ENCODE results near the gene CBFA2T2. TPM values are rescaled to one million over a fixed set of nuclear protein-coding genes. Genes with fewer than 3 reads are reported as not detected.

Gene CBFA2T2
- total and polyA plus RNA-seq, 2 of the 4 experiments (the other 2 are of a cell fraction) = 3.8 to 6.2 TPM

GRCh38 chr20:33551778-33552177 lies 61.9 kb downstream of the CBFA2T2 start:
- dilution Hi-C loops (cut with HindIII; ENCODE audit: low sequenced_read_pairs, unreplicated experiment) = no loop called here

More at GRCh38 chr20:33551778-33552177, 61.9 kb downstream of the CBFA2T2 start:
- CTCF ChIA-PET = no interaction called here
- peak overlapping the region; percentile 30 for H2BK5ac ChIP-seq (ENCODE audit: low read depth, low read length, poor library complexity, severe bottlenecking)
- H3K4me1 ChIP-seq (ENCODE audit: control insufficient read depth, insufficient read depth, low read length) = peaks cover 13% of the 10 kb centered on the region
- H3K36me3 ChIP-seq (ENCODE audit: control insufficient read depth, insufficient read depth, low read length) = peaks cover 2% of the 10 kb centered on the region; the same call in 1 of the 2 replicates
- peak; percentile 73 for DNase-seq
- no peak overlapping the region for H2AFZ ChIP-seq (replicated peaks; ENCODE audit: low read length, poor library complexity)
- no peak overlapping the region for H3K9ac ChIP-seq (ENCODE audit: low read depth, low read length)
- H3K4me3 ChIP-seq (ENCODE audit: insufficient read depth, low read depth, low read length) = no peak overlapping the region
- no peak overlapping the region for H3K14ac ChIP-seq (replicated peaks; ENCODE audit: low read depth, low read length)
- TF ChIP-seq USF2 (IDR thresholded peaks at IDR 0.05; ENCODE audit: low read depth, low read length) (no peak), FOS (IDR thresholded peaks at IDR 0.05; ENCODE audit: low read depth, low read length) (no peak), POLR2A (IDR thresholded peaks at IDR 0.05; ENCODE audit: low read depth, low read length) (no peak), CHD1 (IDR thresholded peaks at IDR 0.05; ENCODE audit: low read depth, low read length) (no peak), MAZ (IDR thresholded peaks at IDR 0.05; ENCODE audit: borderline replicate concordance, low read depth, low read length) (no peak), CEBPB (IDR thresholded peaks at IDR 0.05; ENCODE audit: low read depth, low read length) (no peak), NFE2L2 (IDR thresholded peaks at IDR 0.05; ENCODE audit: low read depth, low read length) (no peak), RFX5 (IDR thresholded peaks at IDR 0.05; ENCODE audit: low read depth, low read length) (no peak), SMC3 (IDR thresholded peaks at IDR 0.05; ENCODE audit: low read depth, low read length) (no peak)
- H2BK120ac ChIP-seq (ENCODE audit: low read depth, low read length) = no peak overlapping the region
- no peaks in the 10 kb centered on the region for H4K20me1 ChIP-seq (ENCODE audit: insufficient read depth, low read length)
- H3K4ac ChIP-seq (ENCODE audit: low read depth, low read length) = no peak overlapping the region
- H2BK20ac ChIP-seq (ENCODE audit: low read depth, low read length) = no peak overlapping the region
- H3K23ac ChIP-seq (ENCODE audit: low read depth, low read length) = no peak overlapping the region
- ATAC-seq (ENCODE audit: low read depth) = no peak
- H3K4me2 ChIP-seq (ENCODE audit: low read depth, low read length) = no peak overlapping the region
- no peaks in the 10 kb centered on the region for H3K9me3 ChIP-seq (ENCODE audit: control insufficient read depth, insufficient read depth, low read length)
- no peaks in the 10 kb centered on the region for H3K27me3 ChIP-seq (ENCODE audit: control insufficient read depth, insufficient read depth, low read length)
- H3K18ac ChIP-seq (ENCODE audit: low read depth, low read length) = 0 out of 2 replicates have a peak overlapping the region, but pooled peaks have one; percentile 16
- peak overlapping the region; percentile 47; the same call in 1 of the 2 replicates for H3K27ac ChIP-seq (ENCODE audit: insufficient read depth, low read length)
- no peak overlapping the region for H4K8ac ChIP-seq (ENCODE audit: low read depth in 2 of 2, low read length in 2 of 2)
- peaks cover 6% of the 10 kb centered on the region for H3K9me1 ChIP-seq (ENCODE audit: insufficient read depth, low read length)
- H2AK5ac ChIP-seq (ENCODE audit: low read depth, low read length) = no peak overlapping the region
- no peak overlapping the region for H4K91ac ChIP-seq (ENCODE audit: insufficient read depth, low read depth, low read length)
- intact Hi-C loops (cut with micrococcal nuclease) = no loop called here
- peaks cover 11 to 46% of the 10 kb centered on the region in 2 experiments for H3K79me1 ChIP-seq (ENCODE audit: low read depth in 1 of 2, low read length in 2 of 2)
- in situ Hi-C loops (cut with MboI; ENCODE audit: low sequenced_read_pairs) = no loop called here
- no CpG with 5 or more reads among the region's 1 CpG for WGBS, 2 experiments (ENCODE audit: extremely low coverage in 2 of 2, insufficient read length in 1 of 2)
- POLR2A ChIA-PET (ENCODE audit: unreplicated experiment) = interaction anchor here (0.5 to 0.6 kb wide), 2 partner anchors 10 to 1094 kb away, joined by 3 to 4 read pairs; no protein-coding TSS in a partner anchor
- H2AK9ac ChIP-seq (replicated peaks; ENCODE audit: low read depth, low read length, poor library complexity) = no peak overlapping the region
- no peak overlapping the region for H4K5ac ChIP-seq (ENCODE audit: low read depth, low read length)
- H2BK15ac ChIP-seq (ENCODE audit: low read depth, low read length) = no peak overlapping the region
- BruUV-seq (replicated peaks) = no TSS peak
- no peak overlapping the region for H3K56ac ChIP-seq (ENCODE audit: extremely low read depth, insufficient read depth, low read length)

Data from IMR-90 (cell line).